Measurements from ENCODE around the gene NPFFR1. TPM values are rescaled to one million over a fixed set of nuclear protein-coding genes. Genes with fewer than 3 reads are reported as not detected.

The NPFFR1 gene
- total RNA-seq, 1 experiment from 2014 or later: not detected

- H3K9ac ChIP-seq (ENCODE audit: extremely low read depth, insufficient read length, low read length): no peak overlapping the region
- WGBS (ENCODE audit: extremely low coverage, insufficient read length, low lambda C conversion rate): no CpG with 5 or more reads among the region's 5 CpGs
- H4K5ac ChIP-seq (ENCODE audit: insufficient read length, low read depth, low read length): no peak overlapping the region
- no peak overlapping the region for H4K8ac ChIP-seq (replicated peaks; ENCODE audit: insufficient read length, low read depth, low read length)
- no peaks in the 10 kb centered on the region for H3K36me3 Mint-ChIP-seq (ENCODE audit: insufficient read depth in 1 of 3, low read depth in 3 of 3)
- H2BK15ac ChIP-seq (ENCODE audit: low read depth, low read length): no peak overlapping the region
- H2BK120ac ChIP-seq (ENCODE audit: low read depth, low read length, poor library complexity, severe bottlenecking): no peak overlapping the region
- H2BK5ac ChIP-seq (ENCODE audit: insufficient read length, low read length): no peak overlapping the region
- no peak overlapping the region for H3K27ac ChIP-seq (ENCODE audit: insufficient read length, low read depth, low read length)
- H3K56ac ChIP-seq (ENCODE audit: insufficient read length, low read depth, low read length): no peak overlapping the region
- H2AFZ ChIP-seq (ENCODE audit: low read length): no peak overlapping the region
- peaks cover 0 to 3% of the 10 kb centered on the region in 2 experiments; a peak in 1 of 4 replicates for H3K4me1 Mint-ChIP-seq
- no peaks in the 10 kb centered on the region for H4K20me1 ChIP-seq (ENCODE audit: control insufficient read depth, insufficient read depth, insufficient read length)
- no peak for TF ChIP-seq CTCF (conservative IDR thresholded peaks at IDR 0.05)
- H3K4me3 Mint-ChIP-seq: no peak overlapping the region
- H3T11ph ChIP-seq (ENCODE audit: low read length): no peak overlapping the region
- H3K79me2 ChIP-seq (ENCODE audit: insufficient read depth, low read length): no peaks in the 10 kb centered on the region
- no peaks in the 10 kb centered on the region for H3K4me1 ChIP-seq (ENCODE audit: insufficient read depth, low read length)
- H3K14ac ChIP-seq (ENCODE audit: insufficient read depth, low read length): no peak overlapping the region
- H3K79me1 ChIP-seq (ENCODE audit: insufficient read depth, low read depth, low read length, poor library complexity, severe bottlenecking): no peaks in the 10 kb centered on the region
- H2AK5ac ChIP-seq (ENCODE audit: insufficient read length, low read length): no peak overlapping the region
- H3K23me2 ChIP-seq (ENCODE audit: insufficient read length, low read depth, low read length, poor library complexity, severe bottlenecking): no peaks in the 10 kb centered on the region
- no peak overlapping the region for H3K4me2 ChIP-seq (ENCODE audit: insufficient read depth, insufficient read length, low read length)
- no peaks in the 10 kb centered on the region for H3K9me3 ChIP-seq (ENCODE audit: control insufficient read depth, low read depth, low read length)
- H3K9me3 Mint-ChIP-seq: no peaks in the 10 kb centered on the region
- H3K27me3 ChIP-seq (ENCODE audit: insufficient read depth, low read length): no peaks in the 10 kb centered on the region
- no peak for DNase-seq
- no peak overlapping the region for H3K4ac ChIP-seq (ENCODE audit: low read depth, low read length)
- H3K27ac Mint-ChIP-seq: no peak overlapping the region
- no peak overlapping the region for H4K91ac ChIP-seq (ENCODE audit: insufficient read length, low read depth, low read length)
- no peak overlapping the region for H2BK20ac ChIP-seq (ENCODE audit: low read depth, low read length, poor library complexity, severe bottlenecking)
- no peak overlapping the region for H2BK12ac ChIP-seq (ENCODE audit: insufficient read length, low read depth, low read length)
- H3K23ac ChIP-seq (ENCODE audit: insufficient read length, low read depth, low read length): no peak overlapping the region
- peaks cover 2% of the 10 kb centered on the region; the same call in 1 of the 2 replicates for H3K27me3 Mint-ChIP-seq (ENCODE audit: low read depth)
- no peak overlapping the region for H3K18ac ChIP-seq (ENCODE audit: insufficient read length, low read depth, low read length)
Measured at GRCh38 chr10:70312249-70312648, 28.4 kb upstream of the NPFFR1 start.
